AML-193 (cell line): ENCODE measurements around the gene HINT3.
"Not testable (repeated sequence)": the region's sequence is repeated elsewhere in the genome, so short reads cannot be mapped to it uniquely, and the experiment has no call there.

Source experiments
- DNase-seq, 2 experiments: peaks; one replicate each; lab custom pipeline; 2025; lab: John Stamatoyannopoulos, UW

Gene HINT3

GRCh38 chr6:125962900-125963497 is 6.4 kb downstream of the HINT3 start:
- DNase-seq, result no peak

DNA sequence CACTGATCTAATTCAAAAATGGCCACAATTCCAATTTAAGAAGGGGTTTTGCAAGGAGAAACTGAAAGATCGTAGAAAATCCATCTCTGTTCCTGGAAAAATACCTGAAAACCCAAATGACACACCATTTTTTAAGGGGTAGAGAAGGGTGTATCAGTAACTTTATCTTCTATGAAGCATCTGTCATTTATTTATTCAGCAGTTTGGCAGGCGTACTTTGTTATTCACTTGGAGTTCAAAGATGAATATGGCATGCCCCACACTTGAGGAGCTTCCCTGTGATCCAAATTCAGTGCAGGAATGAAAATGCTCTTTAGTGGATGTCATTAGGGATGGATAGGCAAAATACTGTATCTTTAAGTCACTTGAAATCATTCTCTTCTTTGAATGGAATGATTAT is 7.2 kb downstream of the HINT3 start:
- DNase-seq, result no peak

GRCh38 chr6:125966569-125966968 is 10.0 kb downstream of the HINT3 start:
- DNase-seq, result no peak

DNA sequence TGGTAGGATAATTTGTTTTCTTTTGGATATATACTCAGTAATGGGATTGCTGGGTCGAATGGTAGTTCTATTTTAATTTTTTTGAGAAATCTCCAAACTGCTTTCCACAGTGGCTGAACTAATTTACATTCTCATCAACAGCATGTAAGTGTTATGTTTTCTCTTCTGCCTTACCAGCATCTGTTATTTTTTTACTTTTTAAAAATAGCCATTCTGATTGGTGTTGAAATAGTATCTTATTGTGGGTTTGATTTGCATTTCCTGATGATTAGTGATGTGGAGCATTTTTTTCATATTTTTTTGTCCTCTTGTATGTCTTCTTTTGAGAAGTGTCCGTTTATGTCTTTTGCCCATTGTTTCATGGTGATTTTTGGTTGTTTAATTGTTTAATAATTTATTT is 11.9 kb downstream of the HINT3 start:
- DNase-seq, result no peak

DNA sequence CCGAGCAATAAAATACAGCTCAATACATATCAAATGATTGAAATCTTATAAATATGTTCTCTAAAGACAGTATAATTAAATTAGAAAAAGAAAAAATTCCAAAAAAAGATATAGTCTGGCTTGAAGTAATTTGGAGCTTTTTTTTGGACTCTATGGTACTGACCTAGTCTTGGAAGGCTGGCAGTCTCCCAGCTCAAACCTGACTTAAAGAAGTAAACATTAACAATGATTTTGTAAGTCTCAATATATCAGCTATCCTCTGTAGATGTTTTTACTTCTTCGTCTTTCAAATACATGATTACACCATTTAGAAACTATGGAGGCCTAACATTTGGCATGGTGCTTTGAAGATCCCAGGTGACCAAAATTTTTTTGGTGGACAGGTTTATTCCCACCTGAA is 14.2 kb downstream of the HINT3 start:
- DNase-seq, result no peak

DNA sequence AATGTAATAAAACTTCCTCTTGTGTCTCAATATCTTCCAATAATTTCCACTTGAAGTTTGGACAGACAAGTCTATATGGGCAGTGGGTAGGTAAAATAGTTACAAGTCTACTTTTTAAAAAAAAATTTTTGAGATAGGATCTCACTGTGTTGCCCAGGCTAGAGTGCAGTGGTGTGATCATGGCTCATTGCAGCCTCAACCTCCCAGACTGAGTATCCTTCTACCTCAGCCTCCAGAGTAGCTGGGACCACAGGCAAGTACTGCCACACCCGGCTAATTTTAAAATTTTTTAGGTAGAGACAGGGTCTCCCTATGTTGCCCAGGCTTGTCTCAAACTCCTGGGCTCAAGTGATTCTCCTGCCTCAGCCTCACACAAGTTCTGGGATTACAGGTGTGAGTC is 15.9 kb downstream of the HINT3 start:
- not testable (repeated sequence) for DNase-seq

- DNase-seq, result peak; percentile 89 to 92
Measured at GRCh38 chr6:125974214-125974866, 17.8 kb downstream of the HINT3 start.

DNA sequence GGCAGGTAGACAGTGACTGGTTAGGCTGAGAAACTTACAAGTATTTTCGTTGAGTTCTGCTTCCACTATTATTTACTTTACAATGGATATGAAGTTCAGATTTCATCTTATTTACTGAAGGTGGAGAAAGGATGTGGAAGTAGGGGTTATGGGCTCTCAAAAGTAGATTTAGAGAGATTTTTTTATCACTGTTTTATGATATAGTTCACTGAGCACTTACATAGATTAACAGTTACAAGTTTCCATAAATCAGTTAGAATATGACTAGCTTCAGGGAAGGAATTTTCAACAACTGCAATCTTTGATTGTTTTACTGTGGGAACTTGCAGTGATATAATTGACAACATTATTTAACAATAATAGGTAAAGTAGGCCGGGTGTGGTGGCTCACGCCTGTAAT is 22.5 kb downstream of the HINT3 start:
- no peak for DNase-seq

DNA sequence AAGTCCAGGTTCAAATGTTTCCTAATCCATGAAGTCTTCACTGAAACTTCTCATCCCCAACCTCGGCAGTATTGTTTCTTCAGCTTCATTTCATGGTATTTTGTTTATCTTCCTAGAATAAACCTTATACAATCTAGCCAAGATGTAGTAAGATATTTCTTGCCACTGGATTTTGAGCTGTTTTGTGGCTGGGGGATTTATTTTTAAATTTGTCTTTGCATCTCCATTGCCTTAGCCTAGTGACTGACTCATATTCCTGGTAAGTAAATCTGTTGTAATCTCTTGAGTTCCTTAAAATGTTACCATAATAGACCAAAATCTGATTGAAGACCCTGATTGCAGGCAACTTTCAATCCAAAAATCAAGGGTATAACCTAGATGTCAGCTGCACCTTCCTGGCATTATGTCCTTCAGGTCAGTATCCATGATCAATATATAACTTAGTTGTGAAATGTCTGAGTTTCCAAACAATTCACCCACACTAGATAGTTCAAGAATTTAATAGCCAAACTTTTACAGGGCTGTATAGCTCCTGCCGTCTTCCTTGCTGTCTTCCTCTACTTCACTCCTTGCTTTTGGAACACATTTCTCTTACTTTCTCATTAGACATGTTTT is 25.1 kb downstream of the HINT3 start:
- no peak for DNase-seq

GRCh38 chr6:125983246-125983945 is 26.8 kb downstream of the HINT3 start:
- no peak for DNase-seq

DNA sequence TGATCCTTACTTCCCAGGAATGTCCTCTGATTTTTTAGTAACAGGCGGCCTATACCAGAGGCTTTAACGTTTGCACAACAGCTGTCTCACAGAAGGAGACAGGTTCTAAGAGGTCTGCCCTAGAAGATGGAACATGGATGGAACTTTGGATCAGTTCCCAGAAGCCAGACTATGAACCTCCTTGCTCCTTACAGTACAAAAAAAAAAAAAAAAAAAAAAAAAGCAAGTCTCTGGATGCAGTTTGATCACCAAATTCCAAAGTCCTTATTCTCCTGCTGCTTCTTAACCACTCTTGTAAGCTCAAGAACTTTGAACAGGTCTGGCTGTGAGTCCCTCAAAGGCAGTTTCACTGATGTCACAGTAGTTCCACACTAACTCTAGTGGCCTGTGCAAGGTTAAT is 27.7 kb downstream of the HINT3 start:
- no peak for DNase-seq

- no peak for DNase-seq
Measured at GRCh38 chr6:125985522-125985921, 29.0 kb downstream of the HINT3 start.

DNA sequence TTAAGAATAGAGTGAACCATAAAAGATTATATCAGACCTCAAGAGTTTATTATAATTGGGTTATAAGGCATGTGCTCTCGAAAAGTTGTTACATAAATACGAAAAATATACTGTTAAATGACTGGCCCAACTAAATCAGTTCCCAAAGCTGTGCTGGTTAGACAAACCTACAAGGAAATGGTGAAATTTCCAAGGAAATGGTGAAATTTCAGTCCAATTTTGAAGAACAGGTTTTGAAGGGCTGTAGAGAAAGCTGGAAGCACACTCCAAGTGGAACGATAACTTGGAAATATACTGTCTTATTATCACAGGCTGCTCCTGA is 29.4 kb downstream of the HINT3 start:
- DNase-seq, result peak; percentile 68 to 72

GRCh38 chr6:125986301-125987025 is 29.9 kb downstream of the HINT3 start, which contains the start of gene TRMT11:
Gene TRMT11 (plus strand): TSS chr6:125986540. CDS start chr6:125986551, 11 bp downstream.
- DNase-seq, result peak; percentile 88 to 92

DNA sequence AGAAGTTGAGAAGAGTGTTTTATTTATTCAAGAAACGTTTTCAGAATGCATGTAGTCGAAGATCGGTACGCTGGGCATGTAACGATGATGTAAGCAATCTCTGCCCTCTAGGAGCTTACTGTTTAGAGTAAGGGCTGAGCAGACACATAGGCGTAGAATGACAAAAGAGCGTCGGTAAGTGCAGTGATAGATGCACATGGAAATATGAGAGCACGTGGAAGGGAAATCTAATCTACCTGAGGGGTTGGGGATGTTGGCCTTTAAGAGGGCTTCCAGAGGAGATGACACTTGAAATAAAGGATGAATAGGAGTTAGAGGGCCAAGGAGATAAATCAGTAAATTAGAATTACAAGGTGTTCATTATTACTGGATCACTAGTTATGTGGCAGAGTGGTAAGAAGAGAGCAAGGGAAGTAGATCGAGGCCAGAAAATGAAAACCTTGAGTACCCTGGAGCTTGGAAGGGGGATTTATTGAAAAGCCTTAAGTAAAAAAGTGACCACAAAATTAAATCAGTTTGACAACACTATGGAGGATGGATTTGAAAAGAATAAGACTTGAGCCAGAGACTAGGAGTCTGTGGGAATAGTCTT is 30.6 kb downstream of the HINT3 start:
- DNase-seq, result no peak

DNA sequence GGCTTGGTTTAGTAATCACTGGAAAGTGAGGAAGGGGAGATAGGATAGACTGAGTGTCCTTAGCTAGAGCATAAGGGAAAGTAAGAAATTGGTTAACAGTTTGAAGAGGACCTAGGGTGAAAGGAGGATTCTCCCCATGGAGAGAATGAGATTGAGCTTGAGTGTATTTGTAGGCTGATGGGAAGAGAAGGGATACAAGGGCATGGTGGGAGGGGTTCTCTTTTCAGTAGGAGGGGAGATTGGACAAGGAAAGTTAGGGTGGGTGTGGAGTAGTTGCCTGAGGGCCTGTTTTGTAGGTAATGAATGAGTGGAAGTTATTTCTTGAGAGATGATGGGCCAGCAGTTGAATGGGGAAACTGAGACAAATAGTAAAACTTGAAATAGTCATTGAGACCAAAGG is 31.7 kb downstream of the HINT3 start:
- no peak for DNase-seq

- no peak for DNase-seq
Measured at GRCh38 chr6:125989631-125990030, 33.1 kb downstream of the HINT3 start.

GRCh38 chr6:125991653-125992052 is 35.1 kb downstream of the HINT3 start:
- no peak for DNase-seq

- DNase-seq, result no peak
Measured at GRCh38 chr6:125994670-125995488, 38.3 kb downstream of the HINT3 start.

DNA sequence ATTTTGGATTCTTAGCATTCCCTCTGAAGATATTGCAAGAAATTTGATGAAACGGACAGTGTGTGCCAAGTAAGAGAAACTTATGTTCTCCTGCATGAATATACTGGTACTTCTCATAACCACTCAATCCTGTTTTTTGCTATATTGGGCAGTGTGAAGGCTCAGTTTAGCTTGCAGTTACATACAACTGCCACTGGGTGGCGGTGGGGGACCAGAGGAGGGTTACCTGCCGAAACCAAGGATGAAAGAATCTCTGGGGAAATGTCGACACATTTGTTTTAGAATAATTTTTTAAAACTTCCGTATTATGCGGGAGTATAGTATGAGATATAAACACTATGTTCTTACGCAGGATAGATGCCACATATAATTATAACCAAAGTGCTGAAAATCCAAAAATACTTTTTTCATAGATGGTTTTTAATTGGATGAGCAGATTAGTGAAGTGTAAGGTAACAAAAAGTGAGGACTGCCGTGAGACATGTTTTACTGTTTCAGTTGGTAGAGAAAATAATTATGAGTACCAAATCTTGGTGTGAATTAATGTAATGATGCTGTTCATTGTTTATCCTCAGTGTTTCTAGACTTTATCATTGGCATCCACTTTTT is 39.5 kb downstream of the HINT3 start:
- peak; percentile 73 to 75 for DNase-seq
